Activated CD8-positive, alpha-beta T cell treated with anti-CD3 and anti-CD28 coated beads, Interleukin-2, amount 10 ng/mL, durations not matched to agents 7 days and 5 days (primary cell): ENCODE results near the gene ZC2HC1C. TPM values are rescaled to one million over a fixed set of nuclear protein-coding genes. Genes with fewer than 3 reads are reported as not detected.
"Not testable (repeated sequence)": the region's sequence is repeated elsewhere in the genome, so short reads cannot be mapped to it uniquely, and the experiment has no call there.

Source experiments
- ATAC-seq: fragments of 150-1000 bp; cut with Tn5 transposase; one replicate; pipeline ENCODE4 v1.10.0; 2021; ENCODE audit warnings: moderate library complexity
- CTCF ChIA-PET: fragments of 350-600 bp; sonication (Branson Sonifier 250); formaldehyde crosslinking; loops from one replicate; lab custom pipeline; 2021; ENCODE audit warnings: antibody characterized with exemption; lab: Charles Lee
- POLR2A ChIA-PET: fragments of 350-600 bp; sonication (Branson Sonifier 250); formaldehyde crosslinking; loops from one replicate; lab custom pipeline; 2021; ENCODE audit warnings: antibody characterized with exemption; lab: Charles Lee
- DNase-seq: peaks from one replicate; pipeline ENCODE4 v3.0.0-alpha.2; 2020
- H3K27ac Mint-ChIP-seq: one replicate; pipeline ENCODE4 v1.8.0; 2021; ENCODE audit warnings: mild to moderate bottlenecking, mixed read lengths
- H3K27me3 Mint-ChIP-seq: one replicate; pipeline ENCODE4 v1.8.0; 2021; ENCODE audit warnings: low read depth, mixed read lengths
- H3K36me3 Mint-ChIP-seq: one replicate; pipeline ENCODE4 v1.8.0; 2021; ENCODE audit warnings: low read depth, mixed read lengths
- H3K4me1 Mint-ChIP-seq: one replicate; pipeline ENCODE4 v1.8.0; 2021; ENCODE audit warnings: low read depth, mixed read lengths
- H3K4me3 Mint-ChIP-seq: one replicate; pipeline ENCODE4 v1.8.0; 2021; ENCODE audit warnings: mild to moderate bottlenecking, mixed read lengths
- H3K9me3 Mint-ChIP-seq: one replicate; pipeline ENCODE4 v1.8.0; 2022; ENCODE audit warnings: mixed read lengths; ENCODE audit not compliant: insufficient read depth
- total RNA-seq, 2 experiments: library from RNA; stranded (reverse); gene quantifications; one replicate each; pipeline ENCODE4 v1.2.3, GENCODE V29; 2021

ZC2HC1C gene
- total RNA-seq, 2 experiments from 2014 or later, result 1.3 to 1.4 TPM

DNA sequence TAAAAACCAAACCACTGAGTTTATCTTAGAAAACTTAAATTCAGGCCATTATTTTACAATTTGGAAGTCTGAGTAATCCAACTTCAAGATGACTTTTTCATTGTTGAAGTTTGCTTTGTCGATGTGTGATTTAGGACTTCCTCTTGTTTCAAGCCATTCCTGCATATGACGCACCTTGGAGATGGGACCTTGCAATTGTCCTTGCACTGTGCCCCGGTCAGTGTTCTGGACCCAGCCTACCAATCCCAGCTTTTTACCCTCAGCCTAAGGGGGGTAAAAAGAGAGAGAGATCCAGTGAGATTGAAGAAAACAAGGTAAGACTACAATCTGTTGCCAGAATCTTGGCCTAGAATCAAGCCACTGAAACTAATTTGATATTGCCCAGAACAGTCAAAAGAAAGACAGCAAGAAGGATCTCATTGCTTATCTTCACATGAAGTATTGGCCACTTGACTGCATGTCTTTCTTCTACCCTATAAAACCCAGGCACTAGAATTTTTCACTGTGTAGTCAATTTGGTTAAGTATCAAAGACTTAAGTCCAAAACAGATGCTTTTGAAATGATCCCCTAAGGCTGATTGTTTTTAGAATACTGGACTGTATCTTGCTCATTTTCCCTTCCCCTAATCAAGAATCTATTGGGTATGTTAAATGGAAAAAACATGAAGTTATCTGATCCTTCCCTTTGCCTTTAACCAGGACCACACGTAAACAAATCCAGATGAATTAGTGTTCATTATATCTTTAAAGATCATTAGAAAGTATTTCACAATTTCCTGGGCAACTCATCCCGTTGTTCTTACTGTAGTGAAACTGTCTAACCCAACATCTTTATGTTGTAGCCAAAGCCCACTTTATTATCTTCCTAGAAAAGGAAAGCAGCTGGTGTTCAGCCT lies 15.8 kb upstream of the ZC2HC1C start:
- ATAC-seq (no peak), DNase-seq (no peak)
- Mint-ChIP-seq H3K36me3 (peaks cover 57% of the 10 kb centered on the region), H3K27me3 (no peaks in the 10 kb centered on the region), H3K4me3 (no peak overlapping the region), H3K4me1 (peaks cover 52% of the 10 kb centered on the region), H3K9me3 (no peaks in the 10 kb centered on the region), H3K27ac (no peak overlapping the region)
- POLR2A ChIA-PET, result no interaction called here
- CTCF ChIA-PET, result interaction anchor here (2.9 kb wide), 1 partner anchor 10 kb away, joined by 12 read pairs; the partner anchor contains the start of gene ACYP1

DNA sequence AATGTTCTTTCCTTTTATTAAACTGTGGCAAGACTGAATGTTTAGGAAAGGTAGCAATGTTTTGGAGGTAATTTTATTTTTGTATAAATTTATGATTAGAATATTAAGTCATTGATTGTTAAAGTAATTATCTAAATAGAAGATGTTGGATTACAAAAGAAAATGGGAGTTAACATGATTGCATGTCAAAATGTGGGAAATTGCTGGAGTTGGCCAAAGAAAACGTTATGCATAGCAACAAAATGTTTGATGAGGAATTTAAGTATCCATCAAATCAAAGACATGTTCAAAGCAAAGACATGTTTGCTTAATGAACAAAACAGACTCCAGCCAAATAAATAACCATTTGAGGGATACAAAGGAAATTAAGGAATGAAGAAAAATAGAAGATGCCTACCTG lies 15.0 kb upstream of the ZC2HC1C start:
- Mint-ChIP-seq H3K9me3 (no peaks in the 10 kb centered on the region), H3K4me3 (no peak overlapping the region), H3K36me3 (peaks cover 60% of the 10 kb centered on the region), H3K4me1 (peaks cover 54% of the 10 kb centered on the region), H3K27ac (no peak overlapping the region), H3K27me3 (no peaks in the 10 kb centered on the region)
- POLR2A ChIA-PET, result no interaction called here
- ATAC-seq, result no peak
- CTCF ChIA-PET, result no interaction called here
- DNase-seq, result no peak

DNA sequence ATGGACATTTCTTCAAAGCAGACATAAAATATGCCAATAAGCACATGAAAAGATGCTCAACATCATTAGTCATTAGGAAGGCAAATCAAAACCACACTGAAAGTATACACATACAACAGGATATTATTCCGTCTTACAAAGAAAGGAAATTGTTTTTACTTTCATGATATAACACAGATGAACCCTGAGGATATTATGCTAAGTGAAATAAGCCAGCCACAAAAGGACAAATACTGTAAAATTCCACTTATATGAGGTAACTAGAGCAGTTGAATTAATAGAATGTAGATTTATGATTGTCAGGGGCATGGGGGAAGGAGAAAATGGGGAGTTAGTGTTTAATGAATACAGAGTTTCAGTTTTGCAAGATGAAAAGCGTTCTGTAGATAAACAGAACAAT lies 9.8 kb upstream of the ZC2HC1C start:
- Mint-ChIP-seq H3K36me3 (peaks cover 62% of the 10 kb centered on the region), H3K27ac (no peak overlapping the region), H3K4me1 (peaks cover 48% of the 10 kb centered on the region), H3K9me3 (no peaks in the 10 kb centered on the region), H3K27me3 (no peaks in the 10 kb centered on the region), H3K4me3 (no peak overlapping the region)
- CTCF ChIA-PET, result no interaction called here
- no peak for ATAC-seq
- DNase-seq, result no peak
- POLR2A ChIA-PET, result no interaction called here

DNA sequence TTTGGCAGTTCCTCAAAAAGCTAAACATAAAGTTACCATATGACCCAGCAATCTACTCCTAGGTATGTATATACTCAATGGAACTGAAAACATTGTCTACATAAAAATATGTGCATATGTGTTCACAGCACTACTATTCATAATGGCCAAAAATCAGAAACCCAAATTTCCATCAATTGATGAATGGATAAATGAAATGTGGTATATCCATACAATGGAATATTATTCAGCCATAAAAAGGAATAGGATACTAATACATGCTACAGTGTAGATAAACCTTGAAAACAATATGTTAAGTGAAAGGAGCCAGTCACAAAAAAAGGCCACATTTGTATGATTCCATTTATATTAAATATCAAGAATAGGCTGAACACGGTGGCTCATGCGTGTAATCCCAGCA lies 9.0 kb upstream of the ZC2HC1C start:
- Mint-ChIP-seq H3K9me3 (no peaks in the 10 kb centered on the region), H3K27me3 (no peaks in the 10 kb centered on the region), H3K4me3 (no peak overlapping the region), H3K4me1 (peaks cover 48% of the 10 kb centered on the region), H3K27ac (no peak overlapping the region), H3K36me3 (peaks cover 58% of the 10 kb centered on the region)
- POLR2A ChIA-PET, result no interaction called here
- CTCF ChIA-PET, result no interaction called here
- DNase-seq, result no peak
- ATAC-seq, result no peak

DNA sequence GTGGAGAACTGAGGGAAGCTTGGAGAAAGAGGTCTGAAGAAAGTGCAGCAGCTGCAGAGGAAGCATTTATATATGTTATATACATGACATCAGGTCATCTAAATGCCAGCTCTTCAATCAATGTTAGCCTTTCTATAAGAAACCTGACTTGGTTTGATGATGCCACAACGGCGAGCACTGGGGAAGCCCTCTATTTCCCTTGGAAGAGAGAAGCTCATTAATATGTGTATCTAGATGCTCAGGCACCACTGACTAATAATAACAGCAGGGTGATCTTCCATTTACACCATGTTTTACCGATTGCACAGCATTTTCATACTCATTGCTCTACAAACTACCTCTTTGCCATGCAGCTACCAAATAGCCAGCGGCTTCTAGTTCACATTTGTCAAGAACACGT lies 6.4 kb upstream of the ZC2HC1C start:
- H3K36me3 Mint-ChIP-seq, result peaks cover 42% of the 10 kb centered on the region
- peaks cover 38% of the 10 kb centered on the region for H3K4me1 Mint-ChIP-seq
- DNase-seq (no peak), ATAC-seq (no peak)
- ChIA-PET CTCF (interaction anchor here (0.9 to 4.0 kb wide), 12 partner anchors 11 to 202 kb away, joined by 3 to 22 read pairs (median 5); partner anchors contain the start of gene MLH3), POLR2A (interaction anchor here (0.7 to 3.1 kb wide), 6 partner anchors 13 to 881 kb away, joined by 3 to 14 read pairs (median 4); partner anchors contain the start of gene EIF2B2)
- H3K9me3 Mint-ChIP-seq, result no peaks in the 10 kb centered on the region
- no peaks in the 10 kb centered on the region for H3K27me3 Mint-ChIP-seq
- peak overlapping the region; percentile 100 for H3K4me3 Mint-ChIP-seq
- peak overlapping the region; percentile 99 for H3K27ac Mint-ChIP-seq

DNA sequence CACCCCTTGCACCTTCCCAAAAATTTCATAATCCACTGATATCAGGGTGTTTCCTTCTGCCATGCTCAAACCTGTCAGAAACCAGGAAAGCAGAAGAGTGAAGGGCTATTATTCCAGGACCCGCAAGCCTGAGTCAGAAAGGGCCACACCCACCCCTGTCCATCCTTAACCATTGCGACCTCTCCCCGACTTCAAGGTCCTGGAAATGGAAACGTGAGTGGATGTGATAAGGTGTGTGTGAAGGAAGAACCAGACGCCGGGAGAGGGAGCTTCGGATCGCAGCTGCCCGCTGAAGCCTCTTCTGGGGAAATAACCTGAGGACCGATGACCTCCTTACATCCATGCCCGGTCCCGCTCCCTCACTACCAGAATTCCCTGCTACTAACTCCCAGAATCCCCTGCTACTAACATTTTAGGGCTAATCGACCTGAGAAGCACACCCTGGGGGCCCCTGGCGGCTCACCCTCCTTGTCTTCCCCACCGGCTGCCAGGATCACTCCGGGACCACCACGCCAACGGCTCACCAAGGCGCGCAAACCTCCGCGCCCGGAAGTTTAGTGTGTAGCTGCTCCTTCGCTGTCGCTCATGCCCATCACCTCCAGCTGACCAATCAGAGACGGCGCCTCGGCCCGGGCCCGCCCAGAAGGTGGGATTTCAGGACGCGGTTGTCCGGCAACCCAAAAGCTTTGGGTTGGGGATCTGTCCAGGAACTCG lies 5.8 kb upstream of the ZC2HC1C start, which contains the start of gene ACYP1:
TSS of gene ACYP1 (minus strand) at position 534 of the 714 bp plus-strand sequence. CDS start at position 63, 471 bp downstream.
- H3K4me1 Mint-ChIP-seq, result peaks cover 38% of the 10 kb centered on the region
- no peaks in the 10 kb centered on the region for H3K9me3 Mint-ChIP-seq
- H3K36me3 Mint-ChIP-seq, result peaks cover 38% of the 10 kb centered on the region
- ChIA-PET POLR2A (interaction anchor here (0.9 to 3.1 kb wide), 5 partner anchors 14 to 181 kb away, joined by 3 to 14 read pairs (median 5); partner anchors contain the start of gene EIF2B2), CTCF (interaction anchor here (0.8 to 4.0 kb wide), 17 partner anchors 11 to 232 kb away, joined by 3 to 22 read pairs (median 4); partner anchors contain the start of gene MLH3)
- ATAC-seq (peak; percentile 100), DNase-seq (peak; percentile 94)
- no peaks in the 10 kb centered on the region for H3K27me3 Mint-ChIP-seq
- H3K27ac Mint-ChIP-seq, result peak within 1 kb of the TSS; percentile 99
- peak within 1 kb of the TSS; percentile 100 for H3K4me3 Mint-ChIP-seq

DNA sequence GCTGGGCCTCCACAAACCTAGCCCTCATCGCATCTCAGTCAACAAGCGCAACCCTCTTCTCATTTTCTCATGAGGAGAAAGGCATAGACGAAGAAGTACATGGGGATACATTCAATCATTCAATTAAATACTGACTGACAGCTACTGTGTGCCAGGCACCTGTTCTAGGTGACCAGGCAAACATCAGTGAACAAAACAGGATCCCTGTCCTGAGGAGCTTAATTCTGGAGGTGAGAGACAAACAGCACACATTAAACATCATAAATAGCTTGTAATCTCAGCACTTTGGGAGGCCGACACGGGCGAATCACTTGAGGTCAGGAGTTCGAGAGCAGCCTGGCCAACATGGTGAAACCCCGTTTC lies 5.3 kb upstream of the ZC2HC1C start:
- ATAC-seq (no peak), DNase-seq (no peak)
- no peaks in the 10 kb centered on the region for H3K9me3 Mint-ChIP-seq
- H3K4me1 Mint-ChIP-seq, result peaks cover 38% of the 10 kb centered on the region
- H3K27me3 Mint-ChIP-seq, result no peaks in the 10 kb centered on the region
- peak overlapping the region; percentile 99 for H3K27ac Mint-ChIP-seq
- H3K36me3 Mint-ChIP-seq, result peaks cover 36% of the 10 kb centered on the region
- ChIA-PET POLR2A (interaction anchor here (0.8 to 3.1 kb wide), 4 partner anchors 12 to 182 kb away, joined by 3 to 14 read pairs (median 5); partner anchors contain the start of gene EIF2B2), CTCF (interaction anchor here (0.8 to 4.0 kb wide), 12 partner anchors 12 to 231 kb away, joined by 3 to 22 read pairs (median 4); partner anchors contain the start of gene MLH3)
- H3K4me3 Mint-ChIP-seq, result peak overlapping the region; percentile 100

DNA sequence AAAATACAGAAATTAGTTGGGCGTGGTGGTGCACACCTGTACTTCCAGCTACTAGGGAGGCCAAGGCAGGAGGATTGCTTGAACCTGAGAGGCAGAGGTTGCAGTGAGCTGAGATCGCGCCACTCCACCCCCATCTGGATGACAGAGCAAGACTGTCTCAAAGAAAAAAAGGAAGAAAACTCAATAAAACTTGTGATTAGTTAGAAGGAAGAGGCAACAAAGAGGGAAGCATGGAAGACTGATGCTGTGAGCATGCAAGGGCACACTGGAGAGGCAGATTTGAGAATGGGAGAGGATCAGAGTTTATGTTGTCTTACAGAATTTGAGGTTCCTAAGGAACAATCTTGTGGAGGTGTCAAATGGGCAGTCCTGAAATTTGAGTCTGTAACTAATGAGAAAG lies 2.8 kb upstream of the ZC2HC1C start:
- POLR2A ChIA-PET, result no interaction called here
- H3K36me3 Mint-ChIP-seq, result peaks cover 14% of the 10 kb centered on the region
- H3K4me3 Mint-ChIP-seq, result no peak overlapping the region
- no peak overlapping the region for H3K27ac Mint-ChIP-seq
- no peak for DNase-seq
- ATAC-seq, result no peak
- peaks cover 3% of the 10 kb centered on the region for H3K27me3 Mint-ChIP-seq
- H3K4me1 Mint-ChIP-seq, result peaks cover 28% of the 10 kb centered on the region
- CTCF ChIA-PET, result interaction anchor here (1.0 to 4.0 kb wide), 2 partner anchors 22 to 206 kb away, joined by 3 to 22 read pairs; no protein-coding TSS in a partner anchor
- H3K9me3 Mint-ChIP-seq, result no peaks in the 10 kb centered on the region

DNA sequence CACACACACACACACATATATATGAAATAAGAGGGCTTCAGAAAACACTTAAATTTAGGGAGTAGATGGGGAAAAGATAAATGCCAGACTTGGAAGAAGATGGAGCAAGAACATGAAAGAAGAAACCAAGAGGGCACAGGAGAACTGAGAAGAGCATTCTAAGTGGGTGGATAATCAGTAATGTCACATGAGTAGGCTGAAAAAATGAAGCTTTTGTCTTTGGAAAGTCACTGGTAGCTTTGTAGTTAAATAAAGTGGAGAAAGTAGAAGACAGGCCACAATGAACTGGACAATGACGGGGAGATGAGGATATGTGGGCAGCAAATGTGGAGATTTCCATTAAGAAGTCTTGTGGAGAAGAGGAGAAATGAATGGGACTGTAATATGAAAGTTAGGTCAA lies 2.2 kb upstream of the ZC2HC1C start:
- H3K36me3 Mint-ChIP-seq, result peaks cover 13% of the 10 kb centered on the region
- no peak overlapping the region for H3K4me3 Mint-ChIP-seq
- H3K9me3 Mint-ChIP-seq, result no peaks in the 10 kb centered on the region
- H3K4me1 Mint-ChIP-seq, result peaks cover 27% of the 10 kb centered on the region
- H3K27ac Mint-ChIP-seq, result no peak overlapping the region
- ChIA-PET CTCF (no interaction called here), POLR2A (no interaction called here)
- DNase-seq, result no peak
- no peak for ATAC-seq
- H3K27me3 Mint-ChIP-seq, result peaks cover 6% of the 10 kb centered on the region

DNA sequence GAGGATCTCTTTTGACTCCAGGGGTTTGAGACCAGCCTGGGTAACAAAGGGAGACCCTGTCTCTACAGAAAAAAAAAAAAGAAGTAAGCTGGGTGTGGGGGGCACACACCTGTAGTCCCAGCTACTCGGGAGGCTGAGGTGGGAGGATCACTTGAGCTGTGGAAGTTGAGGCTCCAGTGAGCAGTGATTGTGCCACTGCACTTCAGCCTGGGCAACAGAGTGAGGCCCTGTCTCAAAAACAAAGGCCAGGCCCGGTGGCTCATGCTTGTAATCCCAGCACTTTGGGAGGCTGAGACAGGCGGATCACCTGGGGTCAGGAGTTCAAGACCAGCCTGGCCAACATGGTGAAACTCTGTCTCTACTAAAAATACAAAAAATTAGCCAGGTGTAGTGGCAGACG lies 1.7 kb upstream of the ZC2HC1C start:
- ATAC-seq, H3K27ac Mint-ChIP-seq, H3K4me3 Mint-ChIP-seq, H3K9me3 Mint-ChIP-seq, CTCF ChIA-PET, POLR2A ChIA-PET, DNase-seq, H3K27me3 Mint-ChIP-seq: not testable (repeated sequence)
- Mint-ChIP-seq H3K4me1 (peaks cover 22% of the 10 kb centered on the region), H3K36me3 (peaks cover 10% of the 10 kb centered on the region)

DNA sequence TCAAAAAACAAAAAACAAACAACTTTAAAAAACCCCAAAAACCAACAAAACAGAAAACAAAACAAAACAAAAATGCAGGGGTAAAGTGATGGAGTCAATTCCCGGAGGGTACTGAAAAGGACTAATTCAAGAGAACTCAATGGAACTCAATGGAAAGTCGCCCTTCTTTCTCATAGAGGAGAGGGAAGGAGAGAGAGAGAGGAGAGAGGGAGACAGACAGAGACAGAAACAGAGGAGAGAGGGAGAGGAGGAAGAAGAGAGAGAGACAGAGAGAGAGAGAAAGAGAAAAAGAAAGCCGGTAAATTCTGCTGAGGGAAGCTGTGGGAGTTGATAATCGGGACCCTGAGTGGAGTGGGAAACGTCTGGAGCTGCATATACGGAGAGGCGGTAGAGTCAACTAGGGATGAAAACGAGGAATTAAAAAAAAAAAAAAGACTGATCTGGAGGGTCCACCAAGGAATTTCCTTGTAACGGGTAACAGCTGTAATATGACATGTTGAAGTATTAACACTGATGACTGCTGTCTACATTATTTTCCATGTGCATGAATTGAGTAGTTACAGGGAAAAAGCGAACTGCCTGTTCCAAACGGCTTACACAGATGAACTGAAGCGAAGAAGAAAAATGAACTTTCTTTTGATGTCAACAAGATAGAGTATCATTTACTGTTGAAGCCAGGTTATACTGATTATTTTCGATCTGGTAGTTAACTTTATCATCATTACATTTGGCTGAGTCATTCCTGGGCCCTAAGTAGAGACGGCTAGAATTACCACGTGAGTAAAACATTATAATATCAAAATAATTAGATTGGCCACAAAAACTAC lies 934 bp upstream of the ZC2HC1C start:
- Mint-ChIP-seq H3K4me1 (peaks cover 16% of the 10 kb centered on the region), H3K36me3 (peaks cover 4% of the 10 kb centered on the region), H3K27ac (no peak overlapping the region), H3K4me3 (no peak overlapping the region), H3K9me3 (no peaks in the 10 kb centered on the region), H3K27me3 (peaks cover 6% of the 10 kb centered on the region)
- ChIA-PET POLR2A (no interaction called here), CTCF (interaction anchor here (1.0 to 1.6 kb wide), 2 partner anchors 17 to 208 kb away, joined by 3 to 4 read pairs; partner anchors contain the start of gene MLH3)
- ATAC-seq (no peak), DNase-seq (no peak)
